Kidney (tissue), 14 donors: ENCODE data around the gene TNFAIP8. TPM values are rescaled to one million over a fixed set of nuclear protein-coding genes. Genes with fewer than 3 reads are reported as not detected.

Source experiments
- DNase-seq, 5 donors: peaks; one replicate each; pipeline ENCODE4 v3.0.0-alpha.2; 2013 to 2020
- FAIRE-seq: peaks from 2 replicates; lab custom pipeline; 2012; peaks lifted over from hg19 to GRCh38; lab: Jason Lieb, UNC
- H3K27ac ChIP-seq, 2 donors: one replicate each; pipeline ENCODE4 v1.7.0; 2013; ENCODE audit warnings: low read depth in 2 of 2, low read length in 2 of 2, inconsistent platforms in 1 of 2
- H3K27me3 ChIP-seq: one replicate; pipeline ENCODE4 v1.7.1; 2013; ENCODE audit warnings: low read length, inconsistent platforms; ENCODE audit not compliant: control insufficient read depth, insufficient read depth
- H3K36me3 ChIP-seq, 3 donors: one replicate each; pipeline versions ENCODE4 v1.7.0 to v1.7.1; 2013; ENCODE audit warnings: low read length in 3 of 3, control low read depth in 1 of 3, inconsistent platforms in 1 of 3; ENCODE audit not compliant: insufficient read depth in 3 of 3, control insufficient read depth in 2 of 3
- H3K4me1 ChIP-seq, 3 donors: one replicate each; pipeline versions ENCODE4 v1.7.0 to v1.7.1; 2013; ENCODE audit warnings: low read length in 3 of 3, inconsistent platforms in 1 of 3, low read depth in 1 of 3; ENCODE audit not compliant: control insufficient read depth in 2 of 3, insufficient read depth in 2 of 3
- H3K4me3 ChIP-seq, 3 donors: one replicate each; pipeline versions ENCODE4 v1.7.0 to v1.8.1; 2013; ENCODE audit warnings: low read length in 3 of 3, control low read depth in 1 of 3, inconsistent platforms in 1 of 3
- H3K9ac ChIP-seq, 3 donors: one replicate each; pipeline versions ENCODE4 v1.7.0 to v1.7.1; 2013; ENCODE audit warnings: low read length in 3 of 3, control low read depth in 1 of 3, inconsistent platforms in 1 of 3
- H3K9me3 ChIP-seq, 3 donors: one replicate each; pipeline versions ENCODE4 v1.7.0 to v1.7.1; 2013; ENCODE audit warnings: low read length in 3 of 3, control low read depth in 1 of 3, inconsistent platforms in 1 of 3; ENCODE audit not compliant: control insufficient read depth in 2 of 3, insufficient read depth in 1 of 3
- CTCF ChIP-seq: IDR thresholded peaks from 3 replicates; pipeline ENCODE4 v1.5.1; 2012; ENCODE audit warnings: mild to moderate bottlenecking, moderate library complexity, borderline replicate concordance; ENCODE audit not compliant: insufficient read depth; ENCODE audit errors: extremely low read depth
- intact Hi-C: fragments of 100-400 bp; cut with DNase I; formaldehyde crosslinking; loops from one replicate; pipeline ENCODE4 v1.11.1; 2022
- polyA plus RNA-seq: library from polyadenylated mRNA; stranded (reverse); fragments of 350-450 nt; fragmentation: Illumina TruSeq; extraction: RNeasy Lipid Tissue Mini Kit (QIAGEN cat#74804); gene quantifications from one replicate; pipeline ENCODE4 v1.2.3, GENCODE V29; 2014; ENCODE audit warnings: low read depth, low replicate concordance; ENCODE audit not compliant: insufficient read depth
- total RNA-seq: library from RNA; stranded (reverse); fragmentation: NEBNext Ultra II Directional; extraction: Animal tissue kit (Norgen Biotek cat#: 25700); gene quantifications from one replicate; pipeline ENCODE4 v1.2.1, GENCODE V29; 2021
- donor health status: control.
- donor health status: control.
- donor health status: control.
- donor health status: control.
- donor health status: control.
- donor health status: DM: yes; HTN: yes; CAD: no.
- donor health status: Normal renal cell carcinoma (clear cell type).

The TNFAIP8 gene
- total and polyA plus RNA-seq, 2 donors from 2014 or later = 13.3 to 41.5 TPM

DNA sequence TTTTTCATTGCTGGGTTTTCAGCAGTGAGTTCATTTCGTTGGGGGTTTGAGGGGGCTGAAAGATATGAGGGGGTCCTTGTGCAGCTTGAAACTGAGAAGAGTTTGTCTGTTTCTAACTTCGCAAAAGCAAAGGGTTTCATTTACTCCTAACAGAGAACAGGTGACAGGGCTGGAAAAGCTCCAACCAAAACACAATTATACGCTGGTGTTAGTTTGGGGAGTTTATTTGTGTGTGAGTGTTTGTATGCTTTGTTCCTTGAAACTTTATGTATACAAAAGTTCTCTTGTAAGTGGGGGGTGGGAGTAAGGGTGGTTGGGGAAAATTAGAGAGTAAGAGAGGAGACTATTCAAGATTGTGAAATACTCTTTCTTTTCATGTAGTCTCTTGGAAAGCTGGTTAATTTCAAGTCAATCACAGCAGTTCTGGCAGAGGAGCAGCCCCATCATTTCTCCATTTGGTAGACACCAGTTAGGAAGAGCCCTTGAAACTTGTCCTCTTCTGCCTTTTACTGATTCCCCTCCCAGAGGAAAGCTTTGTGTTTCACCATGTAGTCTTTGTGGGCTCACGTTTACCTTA lies 881 bp downstream of the TNFAIP8 start:
- DNase-seq (peak in 3 of 5 donors; percentile 30 to 75 (median 71)), FAIRE-seq (no peak)
- Histone ChIP-seq H3K9me3 (no peaks in the 10 kb centered on the region), H3K4me3 (peak overlapping the region; percentile 76 to 88 (median 80)), H3K27me3 (no peaks in the 10 kb centered on the region), H3K4me1 (peaks cover 13 to 16% (median 13%) of the 10 kb centered on the region in 3 donors), H3K27ac (peak overlapping the region; percentile 76 to 87), H3K9ac (peak overlapping the region; percentile 35 to 89 (median 62)), H3K36me3 (no peaks in the 10 kb centered on the region)
- intact Hi-C loops = no loop called here
- no peak for TF ChIP-seq CTCF

DNA sequence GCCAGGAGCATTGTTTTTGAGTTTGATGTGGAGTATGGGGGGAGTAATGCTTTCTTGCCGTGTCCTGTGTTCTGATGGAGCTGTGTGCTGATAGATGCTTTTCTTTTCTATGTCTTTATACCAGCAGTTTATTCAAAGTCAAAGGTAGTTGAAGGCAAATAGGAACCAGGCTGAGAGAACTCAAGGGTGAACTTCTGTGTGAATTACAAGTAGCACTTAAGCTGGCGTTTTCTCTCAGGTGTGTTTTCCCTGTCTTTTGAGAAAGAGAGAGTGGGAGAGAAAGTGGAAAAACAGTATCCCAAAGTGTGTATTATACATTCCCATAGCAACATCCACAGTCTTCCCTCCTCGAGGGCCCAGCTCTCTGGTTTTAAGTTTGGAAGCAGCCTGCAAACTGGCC lies 1.5 kb downstream of the TNFAIP8 start:
- H3K9me3 ChIP-seq = no peaks in the 10 kb centered on the region
- no peak overlapping the region for H3K27ac ChIP-seq
- no peaks in the 10 kb centered on the region for H3K27me3 ChIP-seq
- TF ChIP-seq CTCF = no peak
- H3K4me1 ChIP-seq = peaks cover 13 to 16% (median 13%) of the 10 kb centered on the region in 3 donors
- H3K4me3 ChIP-seq = peak overlapping the region; percentile 76 to 88 (median 80)
- no peaks in the 10 kb centered on the region for H3K36me3 ChIP-seq
- peak overlapping the region in 2 of 3 donors; percentile 62 to 89 for H3K9ac ChIP-seq
- DNase-seq (no peak), FAIRE-seq (no peak)
- intact Hi-C loops = no loop called here

GRCh38 chr5:119357808-119358529 lies 2.1 kb downstream of the TNFAIP8 start:
- Histone ChIP-seq H3K27me3 (no peaks in the 10 kb centered on the region), H3K36me3 (no peaks in the 10 kb centered on the region), H3K4me1 (peaks cover 13 to 16% (median 13%) of the 10 kb centered on the region in 3 donors), H3K4me3 (peak overlapping the region in 2 of 3 donors; percentile 7 to 88), H3K9me3 (no peaks in the 10 kb centered on the region), H3K27ac (no peak overlapping the region), H3K9ac (no peak overlapping the region)
- intact Hi-C loops = no loop called here
- FAIRE-seq = no peak
- no peak for TF ChIP-seq CTCF
- DNase-seq = no peak
